Activated T-cell treated with anti-CD3 and anti-CD28 coated beads, Interleukin-2, amount 50 U/mL, for 48 hours (primary cell): ENCODE data around the gene PLCB3.
"Not testable (repeated sequence)": the region's sequence is repeated elsewhere in the genome, so short reads cannot be mapped to it uniquely, and the experiment has no call there.

Experiments
- DNase-seq, 2 experiments: peaks; one replicate each; pipeline ENCODE4 v3.0.0-alpha.2; 2020

The PLCB3 gene

DNA sequence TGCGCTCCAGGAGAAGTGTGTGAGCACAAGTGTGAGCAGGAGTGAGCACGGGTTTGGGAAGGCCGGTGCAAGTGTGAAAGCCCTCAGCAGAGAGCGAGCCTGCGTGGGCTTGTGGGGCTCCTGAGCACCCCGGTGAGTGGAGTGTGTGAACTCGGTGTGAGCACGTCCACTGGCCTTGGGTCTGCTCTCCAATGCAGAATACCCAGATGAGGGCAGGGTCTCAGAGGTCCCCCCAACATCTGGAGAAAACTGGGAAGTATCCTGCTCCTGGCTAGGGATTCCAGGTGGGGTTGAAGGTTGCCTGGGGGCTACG is 55.2 kb downstream of the PLCB3 start:
- no peak for DNase-seq

DNA sequence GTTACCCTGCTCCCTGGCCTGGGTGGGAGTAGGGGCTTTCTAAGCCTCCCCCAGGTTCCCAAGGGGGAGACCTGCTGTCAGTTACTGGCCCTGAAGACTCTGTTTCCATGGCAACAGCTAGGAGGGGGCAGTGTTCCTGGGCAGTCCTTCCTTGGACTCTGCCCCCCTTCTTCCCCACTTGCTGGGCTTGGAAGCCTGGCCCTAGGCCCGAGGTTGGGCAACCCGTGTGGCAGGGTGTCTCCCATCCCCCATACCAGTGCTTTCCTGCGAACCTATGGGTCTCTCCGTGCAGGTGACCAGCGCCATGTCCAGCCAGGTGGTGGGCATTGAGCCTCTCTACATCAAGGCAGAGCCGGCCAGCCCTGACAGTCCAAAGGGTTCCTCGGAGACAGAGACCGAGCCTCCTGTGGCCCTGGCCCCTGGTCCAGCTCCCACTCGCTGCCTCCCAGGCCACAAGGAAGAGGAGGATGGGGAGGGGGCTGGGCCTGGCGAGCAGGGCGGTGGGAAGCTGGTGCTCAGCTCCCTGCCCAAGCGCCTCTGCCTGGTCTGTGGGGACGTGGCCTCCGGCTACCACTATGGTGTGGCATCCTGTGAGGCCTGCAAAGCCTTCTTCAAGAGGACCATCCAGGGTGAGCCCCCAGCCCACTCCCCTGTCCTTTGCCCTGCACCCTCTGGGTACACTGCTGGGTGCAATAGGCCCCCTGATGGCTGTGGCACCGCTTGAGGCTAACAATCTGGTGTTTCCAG is 55.7 kb downstream of the PLCB3 start:
- no peak for DNase-seq

DNA sequence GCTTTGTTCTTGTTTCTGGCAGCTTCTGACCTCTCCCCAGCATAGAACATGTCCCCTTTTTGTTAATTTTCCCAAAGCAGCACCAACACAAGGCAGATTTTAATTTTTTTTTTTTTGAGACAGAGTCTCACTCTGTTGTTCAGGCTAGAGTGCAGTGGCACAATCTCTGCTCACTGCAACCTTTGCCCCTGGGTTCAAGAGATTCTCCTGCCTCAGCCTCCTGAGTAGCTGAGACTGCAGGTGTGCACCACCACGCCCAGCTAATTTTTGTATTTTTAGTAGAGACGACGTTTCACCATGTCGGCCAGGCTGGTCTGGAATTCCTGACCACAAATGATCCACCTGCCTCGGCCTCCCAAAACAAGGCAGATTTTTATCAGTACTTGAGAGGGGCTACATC is 56.5 kb downstream of the PLCB3 start:
- DNase-seq = not testable (repeated sequence)

DNA sequence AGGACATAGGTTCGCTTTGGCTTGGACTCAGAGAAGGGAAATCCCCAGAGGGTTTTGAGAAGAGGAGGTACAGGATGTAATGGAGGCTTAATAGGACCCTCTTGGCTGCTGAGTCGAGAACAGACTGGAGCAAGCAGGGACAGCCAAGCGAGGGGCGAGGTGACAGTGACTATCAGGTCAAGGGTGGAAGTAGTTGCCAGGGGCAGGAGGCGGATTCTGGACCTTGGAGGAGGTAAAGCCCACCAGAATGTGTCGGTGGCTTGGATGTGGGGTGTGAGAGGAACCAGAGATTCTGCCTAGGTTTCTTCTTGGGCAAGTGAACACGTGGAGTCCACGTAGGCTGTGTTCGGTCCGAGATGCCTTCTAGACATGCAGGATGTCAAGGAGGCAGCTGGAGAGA is 61.6 kb downstream of the PLCB3 start:
- no peak for DNase-seq

DNA sequence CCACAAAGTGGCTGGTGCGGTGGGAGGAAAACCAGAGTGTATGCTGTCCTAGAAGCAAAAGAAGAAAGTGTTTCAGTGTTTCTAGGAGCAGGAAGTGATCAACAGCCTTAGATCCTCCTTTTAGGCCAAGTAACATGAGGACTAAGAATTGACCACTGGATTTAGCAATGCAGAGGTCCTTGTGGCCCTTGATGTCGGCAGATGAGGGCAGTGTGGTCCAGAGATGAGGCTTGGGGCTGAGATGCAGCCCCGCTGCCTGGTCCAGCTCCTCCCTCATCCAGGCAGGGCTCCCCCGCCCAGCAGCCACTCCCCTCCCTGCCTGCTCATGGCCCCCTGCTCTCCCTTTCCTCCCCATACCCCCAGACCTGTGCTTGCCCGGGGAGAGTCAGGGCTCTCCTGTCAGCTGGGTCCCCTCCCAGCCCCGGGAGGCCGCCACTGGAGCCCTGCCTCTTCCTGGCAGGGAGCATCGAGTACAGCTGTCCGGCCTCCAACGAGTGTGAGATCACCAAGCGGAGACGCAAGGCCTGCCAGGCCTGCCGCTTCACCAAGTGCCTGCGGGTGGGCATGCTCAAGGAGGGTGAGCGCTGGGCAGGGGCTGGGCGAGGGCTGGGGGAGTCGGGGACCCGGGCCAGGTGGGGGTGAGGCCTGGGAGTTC is 62.3 kb downstream of the PLCB3 start:
- DNase-seq = no peak

DNA sequence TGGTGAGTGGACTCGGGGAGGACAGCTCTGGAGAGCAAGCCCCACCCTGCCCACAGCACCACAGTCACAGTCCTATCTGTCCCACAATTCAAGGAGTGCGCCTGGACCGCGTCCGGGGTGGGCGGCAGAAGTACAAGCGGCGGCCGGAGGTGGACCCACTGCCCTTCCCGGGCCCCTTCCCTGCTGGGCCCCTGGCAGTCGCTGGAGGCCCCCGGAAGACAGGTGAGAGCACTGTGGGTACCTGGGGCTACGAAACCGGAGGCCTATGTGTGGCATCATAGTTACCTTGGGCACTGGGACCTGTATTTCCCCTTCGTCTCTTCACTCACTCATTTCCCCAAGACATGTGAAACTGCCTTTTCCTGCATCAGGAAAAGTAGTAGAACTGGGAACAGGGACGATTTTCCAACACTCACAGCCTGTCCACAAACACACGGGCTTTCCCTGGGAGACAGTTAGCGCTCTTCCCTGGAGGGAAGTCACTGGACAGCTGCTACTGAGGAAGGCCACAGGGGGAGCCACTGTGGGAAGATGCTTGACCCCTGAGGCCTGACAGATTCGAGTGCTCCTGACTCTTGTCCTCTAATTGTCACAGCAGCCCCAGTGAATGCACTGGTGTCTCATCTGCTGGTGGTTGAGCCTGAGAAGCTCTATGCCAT is 62.9 kb downstream of the PLCB3 start:
- DNase-seq = no peak

DNA sequence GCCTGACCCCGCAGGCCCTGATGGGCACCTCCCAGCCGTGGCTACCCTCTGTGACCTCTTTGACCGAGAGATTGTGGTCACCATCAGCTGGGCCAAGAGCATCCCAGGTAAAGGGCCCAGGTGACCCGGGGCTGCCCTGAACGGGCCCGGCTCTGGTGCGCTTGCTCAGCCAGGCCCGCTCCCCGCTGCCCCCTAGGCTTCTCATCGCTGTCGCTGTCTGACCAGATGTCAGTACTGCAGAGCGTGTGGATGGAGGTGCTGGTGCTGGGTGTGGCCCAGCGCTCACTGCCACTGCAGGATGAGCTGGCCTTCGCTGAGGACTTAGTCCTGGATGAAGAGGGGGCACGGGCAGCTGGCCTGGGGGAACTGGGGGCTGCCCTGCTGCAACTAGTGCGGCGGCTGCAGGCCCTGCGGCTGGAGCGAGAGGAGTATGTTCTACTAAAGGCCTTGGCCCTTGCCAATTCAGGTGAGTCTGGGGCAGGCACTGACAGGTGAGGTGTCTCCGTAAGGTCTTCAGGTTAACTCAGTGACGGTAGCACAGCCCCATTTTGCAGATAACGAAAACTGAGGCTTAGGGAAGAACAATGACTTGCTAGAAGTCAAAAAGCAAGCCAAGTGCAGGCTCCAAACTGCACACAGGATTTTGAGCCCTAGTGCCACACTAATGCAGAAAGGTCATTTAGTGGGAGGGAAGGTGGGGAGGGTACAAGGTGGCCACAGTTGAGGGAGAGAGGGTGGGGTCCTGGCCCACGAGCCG is 63.7 kb downstream of the PLCB3 start:
- no peak for DNase-seq

DNA sequence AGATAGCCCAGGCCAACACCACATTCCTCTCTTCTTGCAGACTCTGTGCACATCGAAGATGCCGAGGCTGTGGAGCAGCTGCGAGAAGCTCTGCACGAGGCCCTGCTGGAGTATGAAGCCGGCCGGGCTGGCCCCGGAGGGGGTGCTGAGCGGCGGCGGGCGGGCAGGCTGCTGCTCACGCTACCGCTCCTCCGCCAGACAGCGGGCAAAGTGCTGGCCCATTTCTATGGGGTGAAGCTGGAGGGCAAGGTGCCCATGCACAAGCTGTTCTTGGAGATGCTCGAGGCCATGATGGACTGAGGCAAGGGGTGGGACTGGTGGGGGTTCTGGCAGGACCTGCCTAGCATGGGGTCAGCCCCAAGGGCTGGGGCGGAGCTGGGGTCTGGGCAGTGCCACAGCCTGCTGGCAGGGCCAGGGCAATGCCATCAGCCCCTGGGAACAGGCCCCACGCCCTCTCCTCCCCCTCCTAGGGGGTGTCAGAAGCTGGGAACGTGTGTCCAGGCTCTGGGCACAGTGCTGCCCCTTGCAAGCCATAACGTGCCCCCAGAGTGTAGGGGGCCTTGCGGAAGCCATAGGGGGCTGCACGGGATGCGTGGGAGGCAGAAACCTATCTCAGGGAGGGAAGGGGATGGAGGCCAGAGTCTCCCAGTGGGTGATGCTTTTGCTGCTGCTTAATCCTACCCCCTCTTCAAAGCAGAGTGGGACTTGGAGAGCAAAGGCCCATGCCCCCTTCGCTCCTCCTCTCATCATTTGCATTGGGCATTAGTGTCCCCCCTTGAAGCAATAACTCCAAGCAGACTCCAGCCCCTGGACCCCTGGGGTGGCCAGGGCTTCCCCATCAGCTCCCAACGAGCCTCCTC is 64.6 kb downstream of the PLCB3 start:
- DNase-seq = not testable (repeated sequence)

DNA sequence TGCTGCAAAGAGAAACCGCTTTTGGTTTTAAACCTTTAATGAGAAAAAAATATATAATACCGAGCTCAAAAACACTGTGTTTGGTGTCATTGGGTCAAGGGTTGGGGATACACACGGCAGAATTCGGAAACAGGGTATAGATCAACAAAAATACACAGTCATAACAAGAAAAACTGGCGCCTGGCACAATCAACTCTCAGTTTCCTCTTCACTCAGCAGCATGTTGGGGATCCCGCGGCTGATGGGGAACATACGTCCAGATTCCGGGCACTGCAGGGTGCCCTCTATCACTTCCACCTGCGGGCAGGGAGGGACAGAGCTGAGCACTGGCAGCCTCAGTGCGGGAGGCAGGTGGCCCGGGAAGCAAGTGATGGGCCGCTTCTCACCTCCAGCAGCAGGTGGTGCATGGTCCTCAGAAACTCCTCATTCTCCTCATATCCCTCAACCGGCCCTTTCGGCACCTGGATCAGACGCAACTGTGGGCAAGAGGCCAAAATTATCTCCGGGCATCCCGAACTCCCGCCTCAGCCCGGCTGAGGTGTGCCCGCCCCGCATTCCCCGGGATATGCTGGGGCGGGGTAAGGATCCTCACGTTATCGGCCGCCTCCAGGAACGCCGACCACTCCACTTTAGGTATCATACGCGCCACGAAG is 65.5 kb downstream of the PLCB3 start:
- peak in 1 of 2 experiments; percentile 63 for DNase-seq

DNA sequence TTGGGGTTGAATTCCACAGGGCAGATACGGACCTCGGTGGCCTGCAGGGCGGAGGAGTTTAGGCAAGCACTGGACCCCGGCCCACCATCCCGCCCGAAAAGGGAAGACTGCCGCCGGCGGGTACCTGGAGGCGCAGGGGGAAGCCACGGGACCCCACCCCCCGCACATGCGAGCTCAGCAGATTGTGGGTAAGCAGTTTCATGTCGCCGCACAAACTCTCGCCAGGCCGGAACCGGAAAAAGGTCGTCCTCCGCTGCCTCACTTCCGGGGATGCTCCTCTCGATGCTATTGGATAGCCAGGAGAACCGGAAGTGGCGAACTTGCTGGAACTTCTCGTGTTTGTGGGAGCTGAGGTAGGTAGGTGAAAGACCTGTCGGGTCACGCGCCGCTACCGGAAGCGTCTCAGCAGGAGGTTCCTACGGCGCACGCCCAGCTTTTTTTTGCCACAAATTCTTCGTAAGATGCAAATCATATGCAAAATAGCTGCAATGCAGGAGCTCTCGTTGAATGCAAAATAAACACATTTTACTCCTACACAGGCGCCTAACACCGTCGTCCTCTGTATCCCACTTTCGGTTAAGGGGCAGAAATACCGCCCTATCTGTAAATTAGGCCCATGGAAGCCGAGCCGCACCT is 66.1 kb downstream of the PLCB3 start, which contains the start of gene TRMT112:
TRMT112 (minus strand) TSS at position 235 of the 636 bp plus-strand sequence; CDS start at position 202, 33 bp downstream.
- peak; percentile 93 to 94 for DNase-seq

DNA sequence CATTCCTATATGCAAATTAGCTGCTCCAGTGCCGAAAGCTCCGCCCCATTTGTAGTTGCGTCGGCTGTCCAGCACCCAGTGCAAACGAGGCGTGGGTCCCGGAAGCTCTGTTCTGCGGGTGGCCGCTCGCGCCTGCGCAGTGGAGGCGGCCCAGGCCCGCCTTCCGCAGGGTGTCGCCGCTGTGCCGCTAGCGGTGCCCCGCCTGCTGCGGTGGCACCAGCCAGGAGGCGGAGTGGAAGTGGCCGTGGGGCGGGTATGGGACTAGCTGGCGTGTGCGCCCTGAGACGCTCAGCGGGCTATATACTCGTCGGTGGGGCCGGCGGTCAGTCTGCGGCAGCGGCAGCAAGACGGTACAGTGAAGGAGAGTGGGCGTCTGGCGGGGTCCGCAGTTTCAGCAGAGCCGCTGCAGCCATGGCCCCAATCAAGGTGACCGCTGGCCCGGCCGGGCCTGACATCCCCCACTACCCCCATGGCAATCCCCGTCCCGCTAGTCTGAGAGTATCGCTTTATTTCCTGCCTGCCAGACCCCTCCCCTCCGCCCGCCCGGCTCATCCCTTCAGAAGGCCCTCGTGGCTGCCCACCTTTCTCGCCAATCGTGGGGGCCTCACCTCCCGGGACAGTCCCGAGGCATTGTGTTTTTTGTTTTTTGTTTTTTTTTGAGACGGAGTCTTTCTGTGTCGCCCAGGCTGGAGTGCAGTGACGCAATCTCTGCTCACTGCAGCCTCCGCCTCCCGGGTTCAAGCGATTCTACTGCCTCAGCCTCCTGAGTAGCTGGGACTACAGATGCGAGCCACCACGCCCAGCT is 66.8 kb downstream of the PLCB3 start, which contains the start of gene PRDX5:
PRDX5 (plus strand) TSS at position 161 of the 805 bp plus-strand sequence; CDS start at position 256, 95 bp downstream.
- DNase-seq = peak; percentile 94 to 96
